ENCODE data around the gene SEMA6A.

- TF ChIP-seq, protein P1, sequence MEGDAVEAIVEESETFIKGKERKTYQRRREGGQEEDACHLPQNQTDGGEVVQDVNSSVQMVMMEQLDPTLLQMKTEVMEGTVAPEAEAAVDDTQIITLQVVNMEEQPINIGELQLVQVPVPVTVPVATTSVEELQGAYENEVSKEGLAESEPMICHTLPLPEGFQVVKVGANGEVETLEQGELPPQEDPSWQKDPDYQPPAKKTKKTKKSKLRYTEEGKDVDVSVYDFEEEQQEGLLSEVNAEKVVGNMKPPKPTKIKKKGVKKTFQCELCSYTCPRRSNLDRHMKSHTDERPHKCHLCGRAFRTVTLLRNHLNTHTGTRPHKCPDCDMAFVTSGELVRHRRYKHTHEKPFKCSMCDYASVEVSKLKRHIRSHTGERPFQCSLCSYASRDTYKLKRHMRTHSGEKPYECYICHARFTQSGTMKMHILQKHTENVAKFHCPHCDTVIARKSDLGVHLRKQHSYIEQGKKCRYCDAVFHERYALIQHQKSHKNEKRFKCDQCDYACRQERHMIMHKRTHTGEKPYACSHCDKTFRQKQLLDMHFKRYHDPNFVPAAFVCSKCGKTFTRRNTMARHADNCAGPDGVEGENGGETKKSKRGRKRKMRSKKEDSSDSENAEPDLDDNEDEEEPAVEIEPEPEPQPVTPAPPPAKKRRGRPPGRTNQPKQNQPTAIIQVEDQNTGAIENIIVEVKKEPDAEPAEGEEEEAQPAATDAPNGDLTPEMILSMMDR (optimal IDR thresholded peaks at IDR 0.05 in 1 of 3, IDR thresholded peaks at IDR 0.05 in 1 of 3, conservative IDR thresholded peaks at IDR 0.05 in 1 of 3; ENCODE audit: extremely low read depth in 1 of 3, insufficient read depth in 2 of 3, low read length in 3 of 3) = no peak
- no peak for TF ChIP-seq EZH2 (IDR thresholded peaks at IDR 0.05; ENCODE audit: low read length)
Observed at GRCh38 chr5:116487045-116487444, 87.6 kb downstream of the SEMA6A start.
